T47D (cell line): ENCODE measurements around the gene FUT8.
A peak's percentile ranks its signal among the peaks of the same experiment; 100 is the strongest.
"Not testable (repeated sequence)": the region's sequence is repeated elsewhere in the genome, so short reads cannot be mapped to it uniquely, and the experiment has no call there.

ENCODE experiments used
- DNase-seq, 2 experiments: peaks; one replicate each; pipeline versions ENCODE4 v3.0.0 to v3.0.0-alpha.2; 2011 to 2012; ENCODE audit warnings: low read depth in 1 of 2, low spot score in 1 of 2
- JUND ChIP-seq: IDR thresholded peaks from 2 replicates; pipeline ENCODE4 v1.6.1; 2012; ENCODE audit warnings: low read depth
- in situ Hi-C: cut with HindIII; loops from 2 replicates; pipeline ENCODE4 v1.10.0; 2016; ENCODE audit warnings: low sequenced_read_pairs, low pct_unique_long_range_greater_than_20kb

FUT8 gene

DNA sequence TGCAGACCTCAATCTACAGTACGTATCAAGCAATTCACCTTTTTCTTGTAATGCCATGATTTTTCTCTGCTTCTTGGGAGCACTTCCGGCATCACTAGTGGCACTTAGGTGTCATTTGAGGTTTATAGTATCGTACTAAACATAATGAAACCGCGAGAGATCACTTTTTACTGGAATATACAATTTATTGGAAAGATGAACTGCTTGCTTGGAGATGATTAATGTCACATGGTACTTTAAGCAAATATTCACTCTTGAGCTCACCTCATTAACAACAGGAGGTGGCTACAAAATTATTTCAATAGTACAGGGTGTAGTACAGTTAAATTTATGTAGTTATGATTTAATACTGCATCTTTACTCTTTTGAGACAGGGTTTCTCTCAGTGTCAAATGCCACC lies 11.5 kb downstream of the FUT8 start:
- TF ChIP-seq JUND: no peak
- no peak for DNase-seq
- in situ Hi-C loops: no loop called here

DNA sequence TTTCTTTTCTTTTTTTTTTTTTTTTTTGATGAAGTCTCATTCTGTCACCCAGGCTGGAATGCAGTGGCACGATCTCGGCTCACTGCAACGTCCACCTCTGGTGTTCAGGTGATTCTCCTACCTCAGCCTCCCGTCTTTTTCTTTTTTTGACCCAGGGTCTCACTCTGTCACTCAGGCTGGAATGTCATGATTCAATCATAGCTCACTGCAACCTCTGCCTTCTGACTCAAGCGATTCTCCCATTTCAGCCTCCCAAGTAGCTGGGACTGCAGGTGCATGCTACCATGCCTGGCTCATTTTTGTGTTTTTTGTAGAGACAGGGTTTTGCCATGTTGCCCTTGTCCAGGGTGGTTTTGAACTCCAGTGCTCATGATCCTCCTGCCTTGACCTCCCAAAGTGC lies 12.0 kb downstream of the FUT8 start:
- in situ Hi-C loops: no loop called here
- DNase-seq: no peak
- no peak for TF ChIP-seq JUND

DNA sequence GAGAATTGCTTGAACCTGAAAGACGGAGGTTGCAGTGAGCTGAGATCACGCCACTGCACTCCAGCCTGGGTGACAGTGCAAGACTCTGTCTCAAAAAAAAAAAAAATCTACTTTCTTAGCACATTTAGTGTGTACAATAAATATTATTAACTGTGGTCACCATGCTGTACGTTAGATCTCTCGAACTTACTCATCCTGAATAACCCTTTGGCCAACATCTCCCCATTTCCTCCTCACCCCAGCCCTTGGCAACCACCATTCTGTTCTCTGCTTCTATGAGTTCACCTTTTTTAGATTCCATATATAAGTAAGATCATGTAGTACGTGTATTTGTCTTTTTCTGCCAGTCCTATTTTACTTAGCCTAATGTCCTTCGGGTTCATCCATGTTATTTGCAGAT lies 13.4 kb downstream of the FUT8 start:
- in situ Hi-C loops: no loop called here
- DNase-seq: no peak
- TF ChIP-seq JUND: no peak

DNA sequence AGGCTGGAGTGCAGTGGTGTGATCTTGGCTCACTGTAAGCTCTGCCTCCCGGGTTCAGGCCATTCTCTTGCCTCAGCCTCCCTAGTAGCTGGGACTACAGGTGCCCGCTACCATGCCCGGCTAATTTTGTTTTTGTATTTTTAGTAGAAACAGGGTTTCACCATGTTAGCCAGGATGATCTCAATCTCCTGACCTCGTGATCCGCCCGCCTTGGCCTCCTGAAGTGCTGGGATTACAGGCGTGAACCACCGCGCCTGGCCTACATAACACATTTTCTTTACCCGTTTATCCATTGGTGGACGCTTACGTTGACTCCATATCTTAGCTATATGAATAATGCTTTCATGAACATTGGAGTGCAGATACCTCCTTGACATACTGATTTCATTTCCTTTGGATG lies 14.4 kb downstream of the FUT8 start:
- DNase-seq, in situ Hi-C loops: not testable (repeated sequence)

DNA sequence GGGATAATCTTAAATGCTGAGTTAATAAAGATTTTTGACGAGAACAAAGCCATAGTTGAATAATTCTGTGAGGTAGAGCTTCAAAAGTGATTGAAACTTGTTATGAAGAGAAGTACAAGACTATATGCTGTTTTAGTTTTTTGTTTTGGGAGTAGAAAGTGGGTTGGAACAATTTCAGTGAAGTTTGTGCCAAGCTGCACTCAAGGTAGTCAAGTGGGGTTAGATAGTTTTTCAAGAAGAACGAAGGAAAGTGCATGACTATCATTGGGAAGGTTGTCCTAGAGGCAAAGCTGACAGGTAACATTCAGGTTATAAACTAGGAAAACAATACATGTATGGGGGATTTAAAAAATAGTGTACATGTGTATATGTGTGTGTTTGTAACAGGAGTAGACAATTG lies 16.2 kb downstream of the FUT8 start:
- no peak for DNase-seq
- no peak for TF ChIP-seq JUND
- in situ Hi-C loops: no loop called here

DNA sequence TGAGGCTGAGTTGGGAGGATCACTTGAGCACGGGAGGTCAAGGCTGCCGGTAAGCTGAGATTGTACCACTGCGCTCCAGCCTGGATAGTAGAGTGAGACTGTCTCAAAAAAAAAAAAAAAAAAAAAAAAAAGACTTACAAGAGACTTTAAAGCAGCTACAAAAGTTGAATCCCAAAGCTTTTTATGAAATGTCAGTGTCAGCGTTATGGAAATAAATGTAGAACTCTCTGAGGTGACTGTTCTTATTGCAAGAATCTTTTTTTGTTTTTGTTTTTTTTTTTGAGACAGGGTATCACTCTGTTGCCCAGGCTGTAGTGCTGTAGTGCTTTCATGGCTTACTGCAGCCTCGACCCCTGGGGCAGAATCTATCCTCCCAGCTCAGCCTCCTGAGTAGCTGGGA lies 17.2 kb downstream of the FUT8 start:
- in situ Hi-C loops: no loop called here
- no peak for DNase-seq
- TF ChIP-seq JUND: no peak

DNA sequence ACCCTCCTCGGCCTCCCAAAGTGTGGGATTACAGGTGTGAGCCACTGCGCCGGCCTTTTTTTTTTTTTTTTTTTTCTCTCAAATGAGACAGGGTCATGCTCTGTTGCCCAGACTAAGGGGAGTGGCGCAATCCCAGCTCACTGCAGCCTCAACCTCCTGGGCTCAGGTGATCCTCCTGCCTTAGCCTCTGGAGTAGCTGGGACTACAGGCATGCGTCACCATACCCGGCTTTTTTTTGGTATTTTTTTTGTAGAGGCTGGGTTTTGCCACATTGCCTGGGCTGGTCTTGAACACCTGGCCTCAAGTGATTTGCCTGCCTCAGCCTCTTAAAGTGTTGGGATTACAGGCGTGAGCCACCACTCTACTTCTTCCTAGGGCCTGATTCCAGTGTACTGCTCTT lies 18.7 kb downstream of the FUT8 start:
- in situ Hi-C loops: no loop called here
- no peak for TF ChIP-seq JUND
- DNase-seq: no peak

DNA sequence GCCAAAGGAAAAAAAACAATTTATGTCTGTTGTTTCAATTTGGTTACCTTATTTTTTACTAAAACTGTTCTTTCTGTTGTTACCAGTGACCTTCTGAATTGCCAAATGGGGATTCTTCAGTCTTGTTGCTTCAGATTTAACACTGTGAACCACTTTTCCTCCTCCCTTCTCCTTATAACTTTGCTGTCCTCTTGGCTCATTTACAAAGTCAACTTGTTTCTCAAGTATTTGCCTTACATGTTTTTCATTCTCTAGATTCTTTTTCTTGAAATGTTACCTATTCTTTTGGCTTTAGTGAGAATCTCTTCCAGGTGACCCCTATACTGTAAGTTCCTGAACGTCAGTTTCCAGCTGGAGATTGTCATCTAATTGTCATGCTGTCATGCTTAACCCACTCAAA lies 19.4 kb downstream of the FUT8 start:
- DNase-seq: peak in 1 of 2 experiments; percentile 63
- in situ Hi-C loops: no loop called here
- TF ChIP-seq JUND: no peak

DNA sequence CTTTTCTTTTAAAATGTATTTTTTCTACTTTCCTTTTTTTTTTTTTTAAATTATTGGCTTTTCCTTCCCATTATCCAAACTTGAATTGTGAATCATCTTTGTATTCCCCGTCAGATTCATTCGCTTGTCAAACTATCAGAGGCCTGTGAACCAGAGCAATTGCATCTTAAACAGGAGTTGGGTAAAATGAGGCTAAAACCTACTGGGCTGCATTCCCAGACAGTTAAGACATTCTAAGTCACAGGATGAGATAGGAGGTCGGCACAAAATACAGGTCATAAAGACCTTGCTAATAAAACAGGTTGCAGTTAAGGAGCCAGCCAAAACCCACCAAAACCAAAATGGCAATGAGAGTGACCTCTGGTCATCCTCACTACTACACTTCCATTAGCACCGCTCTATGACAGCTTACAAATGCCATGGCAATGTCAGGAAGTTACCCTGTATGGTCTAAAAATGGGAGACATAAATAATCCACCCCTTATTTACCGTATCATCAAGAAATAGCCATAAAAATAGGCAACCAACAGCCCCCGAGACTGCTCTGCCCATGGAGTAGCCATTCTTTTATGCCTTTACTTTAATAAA lies 19.9 kb downstream of the FUT8 start:
- in situ Hi-C loops: no loop called here
- no peak for TF ChIP-seq JUND
- no peak for DNase-seq

DNA sequence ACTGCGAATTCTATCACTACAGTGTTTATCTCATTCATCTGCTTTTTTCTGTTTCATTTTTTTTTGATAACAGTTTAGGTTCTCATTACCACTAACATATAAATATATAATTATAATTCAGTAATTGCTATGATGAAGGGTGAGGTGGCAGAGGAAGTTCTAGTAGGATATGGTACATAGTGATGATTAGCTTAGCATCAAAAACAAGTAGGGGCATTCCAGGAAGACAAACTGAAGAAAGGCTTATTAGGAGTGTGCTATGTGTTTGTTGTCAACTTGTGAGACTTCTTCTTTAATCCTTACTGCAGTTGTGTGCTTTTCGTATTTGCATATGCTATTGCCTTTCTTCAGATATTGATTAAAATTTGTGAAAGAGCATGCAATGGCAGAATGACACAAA lies 20.6 kb downstream of the FUT8 start:
- no peak for TF ChIP-seq JUND
- in situ Hi-C loops: no loop called here
- no peak for DNase-seq

DNA sequence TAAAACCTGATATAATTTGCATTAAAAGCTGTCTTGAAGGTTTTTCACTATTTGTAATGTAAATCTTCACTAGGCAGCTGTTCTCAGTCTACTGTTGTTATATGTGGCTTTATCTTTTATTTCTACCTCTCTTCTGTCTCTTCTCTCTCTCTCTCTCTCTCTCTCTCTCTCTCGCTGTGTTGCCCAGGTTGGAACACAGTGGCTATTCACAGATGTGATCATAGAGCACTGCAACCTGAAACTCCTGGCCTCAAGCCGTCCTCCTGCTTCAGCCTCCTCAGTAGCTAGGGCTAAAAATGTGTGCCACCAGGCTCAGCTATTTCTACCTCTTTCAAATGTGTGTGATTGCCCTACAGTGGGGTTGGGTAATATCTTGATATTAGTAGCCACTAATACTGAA lies 21.1 kb downstream of the FUT8 start:
- in situ Hi-C loops: no loop called here
- no peak for DNase-seq
- TF ChIP-seq JUND: no peak

DNA sequence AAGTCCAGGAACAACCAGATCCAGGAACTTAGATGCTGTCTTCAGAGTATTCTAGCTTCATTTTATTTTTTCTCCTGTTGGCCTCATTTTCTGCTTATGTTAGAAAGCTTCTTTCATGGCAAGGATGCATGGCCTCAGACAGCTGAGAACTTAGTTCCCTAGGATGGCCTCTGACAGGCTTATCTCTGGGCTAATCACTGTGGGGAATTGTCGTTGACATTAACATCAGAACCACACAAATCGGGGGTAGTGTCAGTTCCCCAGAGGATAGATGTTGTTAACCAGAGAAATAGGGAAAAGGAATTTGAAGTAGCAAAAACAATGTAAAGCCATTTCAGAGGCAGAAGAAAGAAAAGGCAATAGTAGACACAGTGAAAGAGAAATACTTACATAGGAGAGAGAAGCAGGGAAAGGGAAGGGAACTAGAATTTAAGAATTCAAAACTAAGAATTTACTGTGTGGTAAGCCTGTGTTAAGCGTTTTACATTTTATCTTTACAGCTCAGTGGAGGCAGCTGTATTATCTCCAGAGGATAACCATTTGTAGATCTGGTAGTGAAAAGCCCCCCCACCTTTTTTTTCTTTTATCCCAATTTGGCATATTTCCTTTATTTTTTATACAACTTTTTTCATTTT lies 21.8 kb downstream of the FUT8 start:
- no peak for TF ChIP-seq JUND
- DNase-seq: no peak
- in situ Hi-C loops: no loop called here

DNA sequence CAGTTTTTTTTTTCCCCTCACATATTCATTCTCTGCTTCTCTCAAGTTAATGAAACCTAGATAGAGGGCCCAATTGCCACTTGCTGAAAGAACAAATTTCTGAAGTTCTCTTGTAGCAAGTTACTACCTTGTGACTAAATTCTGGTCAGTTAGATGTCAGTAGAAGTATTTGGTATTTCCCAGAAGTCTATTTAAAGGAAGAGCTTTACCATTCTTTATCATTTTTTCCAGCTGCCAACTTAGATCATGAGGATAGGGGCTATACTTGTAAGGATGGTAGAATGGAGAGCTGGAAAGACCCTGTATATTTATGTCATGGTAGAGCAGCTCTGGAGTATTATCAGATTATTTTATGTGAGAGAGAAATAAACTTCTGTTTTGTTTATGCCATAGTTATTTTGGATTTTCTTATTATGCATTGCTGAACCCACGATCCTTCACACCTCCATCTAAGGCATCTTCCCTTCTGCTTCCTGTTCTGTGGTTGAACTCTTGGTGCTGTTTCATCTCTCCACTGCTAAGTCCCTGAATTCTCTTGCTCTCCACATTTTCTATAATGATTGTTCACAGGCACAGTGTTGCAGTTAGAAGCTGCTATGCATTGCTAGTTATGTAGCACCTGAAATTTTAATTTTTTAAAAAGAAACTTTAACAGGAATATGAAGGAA lies 25.9 kb downstream of the FUT8 start:
- no peak for TF ChIP-seq JUND
- in situ Hi-C loops: no loop called here
- no peak for DNase-seq
